NT2/D1 (cell line): ENCODE results near the gene ASMT.
A peak's percentile ranks its signal among the peaks of the same experiment; 100 is the strongest.

Experiments
- DNase-seq: peaks from one replicate; pipeline ENCODE4 v3.0.0-alpha.2; 2011; ENCODE audit warnings: low read depth, low spot score
- H3K27me3 ChIP-seq: 2 replicates; pipeline ENCODE4 v1.6.0; 2011; ENCODE audit warnings: mild to moderate bottlenecking; ENCODE audit not compliant: insufficient read length, insufficient read depth
- H3K36me3 ChIP-seq: 2 replicates; pipeline ENCODE4 v1.6.1; 2011; ENCODE audit warnings: mild to moderate bottlenecking, low read length, mixed read lengths; ENCODE audit not compliant: insufficient read depth, insufficient read length
- H3K4me1 ChIP-seq: 2 replicates; pipeline ENCODE4 v1.5.1; 2011; ENCODE audit not compliant: insufficient read depth, insufficient read length
- H3K4me3 ChIP-seq: 2 replicates; pipeline ENCODE4 v1.5.1; 2011; ENCODE audit warnings: low read depth; ENCODE audit not compliant: insufficient read length
- H3K9ac ChIP-seq: 2 replicates; pipeline ENCODE4 v1.6.0; 2011; ENCODE audit warnings: low read depth; ENCODE audit not compliant: insufficient read length
- H3K9me3 ChIP-seq: 2 replicates; pipeline ENCODE4 v1.5.1; 2011; ENCODE audit warnings: mild to moderate bottlenecking, low read length; ENCODE audit not compliant: insufficient read depth
- SUZ12 ChIP-seq: IDR thresholded peaks from 2 replicates; pipeline ENCODE4 v1.6.1; 2011; ENCODE audit not compliant: insufficient read length, insufficient read depth; ENCODE audit errors: extremely low read depth
- YY1 ChIP-seq: IDR thresholded peaks from 2 replicates; pipeline ENCODE4 v1.6.1; 2011; ENCODE audit not compliant: insufficient read length, insufficient read depth
- ZNF274 ChIP-seq: IDR thresholded peaks from 2 replicates; pipeline ENCODE4 v1.6.1; 2011; ENCODE audit warnings: mild to moderate bottlenecking, low read depth, low read length

The ASMT gene

DNA sequence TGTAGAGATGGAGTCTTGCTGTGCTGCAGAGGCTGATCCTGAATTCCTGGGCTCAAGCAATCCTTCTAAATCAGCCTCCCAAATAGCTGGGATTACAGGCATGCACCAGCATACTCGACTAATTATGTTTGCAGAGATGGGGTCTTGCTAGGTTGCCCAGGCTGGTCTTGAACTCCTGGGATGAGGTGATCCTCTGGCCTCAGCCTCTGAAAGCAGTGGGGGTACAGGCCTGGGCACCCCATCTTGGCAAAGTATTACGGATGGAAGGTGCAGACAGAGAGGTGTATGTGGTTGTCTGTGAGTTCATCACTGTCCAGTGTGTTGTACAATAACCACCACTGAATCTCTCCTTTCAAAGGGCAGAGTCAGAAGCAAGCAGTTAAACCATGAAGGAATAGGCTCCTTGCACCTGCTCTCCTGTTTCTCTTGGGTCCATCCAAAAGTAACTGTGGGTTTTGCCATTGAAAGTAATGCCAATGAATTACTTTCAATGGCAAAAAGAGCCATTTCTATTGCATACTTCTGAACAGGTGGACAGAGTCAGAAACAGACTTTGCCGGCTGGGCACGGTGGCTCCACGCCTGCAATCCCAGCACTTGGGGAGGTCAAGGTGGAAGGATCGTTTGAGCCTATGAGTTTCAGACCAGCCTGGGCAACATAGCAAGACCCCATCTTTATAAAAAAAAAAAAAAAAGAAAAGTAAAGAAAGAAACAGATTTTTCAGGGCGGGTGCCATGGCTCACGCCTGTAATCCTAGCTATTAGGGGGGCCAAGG, 30.4 kb upstream of the ASMT start:
- Histone ChIP-seq H3K36me3 (no peaks in the 10 kb centered on the region), H3K9me3 (peaks cover 4% of the 10 kb centered on the region; the same call in 1 of the 2 replicates), H3K4me3 (no peak overlapping the region), H3K4me1 (no peaks in the 10 kb centered on the region), H3K9ac (no peak overlapping the region), H3K27me3 (no peaks in the 10 kb centered on the region)
- DNase-seq = no peak
- TF ChIP-seq YY1 (no peak), ZNF274 (no peak), SUZ12 (no peak)

DNA sequence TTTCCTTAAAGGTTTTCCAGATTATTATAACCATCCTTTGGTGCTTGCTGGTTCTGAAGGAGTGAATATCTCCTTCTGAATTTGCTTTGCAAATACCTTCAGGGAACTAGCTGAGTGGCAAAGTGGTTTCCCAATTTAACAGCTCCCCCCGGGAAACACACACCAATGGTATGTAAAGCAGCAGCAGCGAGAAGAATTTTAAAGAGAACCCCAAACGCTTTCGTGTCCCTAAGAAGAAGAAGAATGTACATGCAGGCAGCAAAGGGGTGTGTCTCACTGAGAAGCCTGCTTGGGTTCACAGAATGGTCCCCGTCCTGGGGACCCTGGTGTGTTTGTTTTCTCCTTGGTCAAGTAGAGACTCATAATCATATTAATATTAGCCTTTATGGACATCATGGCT, 27.7 kb upstream of the ASMT start:
- no peaks in the 10 kb centered on the region for H3K9me3 ChIP-seq
- H3K4me3 ChIP-seq = no peak overlapping the region
- H3K4me1 ChIP-seq = no peaks in the 10 kb centered on the region

DNA sequence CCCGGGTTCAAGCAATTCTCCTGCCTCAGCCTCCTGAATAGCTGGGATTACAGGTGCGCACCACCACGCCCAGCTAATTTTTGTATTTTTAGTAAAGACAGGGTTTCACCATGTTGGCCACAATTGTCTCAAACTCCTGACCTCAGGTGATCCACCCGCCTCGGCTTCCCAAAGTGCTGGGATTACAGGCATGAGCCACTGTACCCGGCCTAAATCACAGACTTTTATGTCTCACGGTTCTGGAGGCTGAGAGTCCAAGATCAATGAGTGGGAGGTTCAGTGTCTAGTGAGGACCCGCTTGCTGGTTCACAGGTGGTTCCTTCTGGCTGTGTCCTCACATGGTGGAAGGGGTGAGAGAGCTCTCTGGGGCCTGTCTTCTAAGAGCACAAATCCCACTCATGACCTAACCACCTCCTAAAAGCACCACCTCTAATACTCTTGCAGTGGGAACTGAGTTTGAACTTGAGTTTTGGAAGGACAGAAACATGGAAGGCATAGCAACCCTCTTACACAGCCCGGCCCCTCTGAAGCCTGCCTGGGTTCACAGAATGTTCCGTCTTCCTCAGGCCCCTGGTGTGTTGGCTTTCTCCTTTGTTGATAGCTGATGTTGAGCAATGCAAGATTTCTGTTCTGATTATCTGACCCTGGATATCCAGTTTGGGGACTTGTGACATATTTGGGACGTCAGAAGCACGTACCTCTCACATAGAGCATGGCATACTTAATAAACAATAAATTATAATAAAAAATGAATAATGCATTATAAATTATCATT, 25.3 kb upstream of the ASMT start:
- no peak overlapping the region for H3K9ac ChIP-seq
- peaks cover 19% of the 10 kb centered on the region for H3K36me3 ChIP-seq
- H3K4me3 ChIP-seq = no peak overlapping the region
- TF ChIP-seq SUZ12 (no peak), ZNF274 (no peak), YY1 (no peak)
- H3K9me3 ChIP-seq = no peaks in the 10 kb centered on the region
- no peak for DNase-seq
- no peaks in the 10 kb centered on the region for H3K27me3 ChIP-seq
- H3K4me1 ChIP-seq = peaks cover 9% of the 10 kb centered on the region

More for the DNA sequence above, 27.7 kb upstream of the ASMT start:
- Histone ChIP-seq H3K9ac (no peak overlapping the region), H3K36me3 (no peaks in the 10 kb centered on the region), H3K27me3 (no peaks in the 10 kb centered on the region)
- no peak for DNase-seq
- TF ChIP-seq YY1 = no peak
- TF ChIP-seq ZNF274 = no peak
- TF ChIP-seq SUZ12 = no peak

DNA sequence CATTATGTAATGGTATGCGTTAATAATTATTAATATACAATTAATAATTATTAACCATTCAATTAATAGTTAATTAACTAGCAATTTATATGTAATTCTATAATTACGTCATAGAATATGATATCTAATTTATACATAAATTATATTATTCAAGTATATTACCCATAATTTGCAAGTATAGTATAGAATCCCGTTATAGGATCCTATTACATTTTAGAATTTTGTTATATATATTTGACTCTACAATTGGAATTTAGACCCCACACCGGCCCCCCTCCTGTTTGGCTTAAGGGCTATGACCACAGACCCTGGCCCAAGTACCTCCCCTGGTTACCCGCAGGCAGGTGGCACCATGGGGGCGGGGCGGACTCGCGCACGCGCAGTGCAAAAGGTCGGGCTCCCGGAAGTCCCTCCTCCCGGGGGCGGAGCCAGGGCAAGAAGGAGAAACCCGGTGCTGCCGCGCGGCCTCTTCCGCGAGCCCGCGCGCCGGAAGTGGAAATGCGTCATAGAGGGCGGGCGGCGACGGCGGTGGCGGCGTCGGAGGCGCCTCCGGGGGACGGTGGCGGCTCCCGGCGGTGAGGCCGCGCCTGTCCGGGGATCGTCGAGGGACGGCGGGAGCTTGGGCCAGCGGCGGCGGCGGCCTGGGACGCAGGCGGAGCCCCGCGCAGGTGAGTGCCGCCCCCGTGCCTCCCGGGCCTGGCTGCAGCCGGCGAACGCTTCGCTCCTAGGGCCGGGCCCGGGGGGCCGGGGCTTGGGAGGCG, 23.6 kb upstream of the ASMT start, which contains the start of gene AKAP17A:
AKAP17A (plus strand) TSS at position 503 of the 761 bp plus-strand sequence. CDS start 1,859 bp downstream, outside the sequence.
- TF ChIP-seq ZNF274 = no peak
- no peak for TF ChIP-seq SUZ12
- TF ChIP-seq YY1 = no peak
- Histone ChIP-seq H3K36me3 (peaks cover 36% of the 10 kb centered on the region), H3K9ac (peak within 1 kb of the TSS; percentile 98), H3K4me1 (peaks cover 17% of the 10 kb centered on the region), H3K9me3 (no peaks in the 10 kb centered on the region), H3K27me3 (no peaks in the 10 kb centered on the region), H3K4me3 (peak within 1 kb of the TSS; percentile 95)
- DNase-seq = peak; percentile 95

DNA sequence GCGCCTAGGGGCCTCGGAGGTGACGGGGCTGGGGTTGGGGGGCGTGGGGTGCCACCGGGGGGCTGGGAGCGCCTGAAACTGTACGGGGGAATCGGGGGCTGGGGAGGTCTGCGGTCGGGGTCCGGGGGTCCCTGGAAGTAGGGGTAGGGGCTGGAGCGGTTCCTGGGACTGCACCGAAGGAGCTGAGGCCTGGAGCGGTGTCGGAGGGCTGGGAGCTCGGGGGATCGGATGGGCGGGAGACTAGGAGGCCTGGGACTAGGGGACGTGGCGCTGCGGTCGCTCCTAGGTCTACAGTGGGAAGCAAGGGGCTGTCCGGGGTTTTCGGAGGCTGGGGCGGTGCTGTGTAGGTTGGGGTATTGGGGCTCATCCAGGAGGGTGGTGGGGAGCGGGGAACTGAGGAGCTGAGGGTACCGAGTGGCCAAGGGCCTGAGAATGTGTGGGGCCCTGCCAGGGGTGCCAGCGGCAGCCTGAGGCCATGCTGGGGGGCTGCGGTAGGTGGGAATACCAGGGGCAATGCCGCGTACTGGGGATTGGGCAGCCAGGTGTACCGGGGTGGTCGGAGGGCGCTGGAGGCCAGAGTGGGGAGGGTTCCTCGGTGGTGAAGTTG, 22.9 kb upstream of the ASMT start:
- peak overlapping the region; percentile 98 for H3K9ac ChIP-seq
- peaks cover 39% of the 10 kb centered on the region for H3K36me3 ChIP-seq
- H3K4me3 ChIP-seq = peak overlapping the region; percentile 95
- TF ChIP-seq SUZ12 (no peak), YY1 (no peak), ZNF274 (no peak)
- no peaks in the 10 kb centered on the region for H3K27me3 ChIP-seq
- DNase-seq = no peak
- H3K4me1 ChIP-seq = peaks cover 20% of the 10 kb centered on the region
- no peaks in the 10 kb centered on the region for H3K9me3 ChIP-seq

DNA sequence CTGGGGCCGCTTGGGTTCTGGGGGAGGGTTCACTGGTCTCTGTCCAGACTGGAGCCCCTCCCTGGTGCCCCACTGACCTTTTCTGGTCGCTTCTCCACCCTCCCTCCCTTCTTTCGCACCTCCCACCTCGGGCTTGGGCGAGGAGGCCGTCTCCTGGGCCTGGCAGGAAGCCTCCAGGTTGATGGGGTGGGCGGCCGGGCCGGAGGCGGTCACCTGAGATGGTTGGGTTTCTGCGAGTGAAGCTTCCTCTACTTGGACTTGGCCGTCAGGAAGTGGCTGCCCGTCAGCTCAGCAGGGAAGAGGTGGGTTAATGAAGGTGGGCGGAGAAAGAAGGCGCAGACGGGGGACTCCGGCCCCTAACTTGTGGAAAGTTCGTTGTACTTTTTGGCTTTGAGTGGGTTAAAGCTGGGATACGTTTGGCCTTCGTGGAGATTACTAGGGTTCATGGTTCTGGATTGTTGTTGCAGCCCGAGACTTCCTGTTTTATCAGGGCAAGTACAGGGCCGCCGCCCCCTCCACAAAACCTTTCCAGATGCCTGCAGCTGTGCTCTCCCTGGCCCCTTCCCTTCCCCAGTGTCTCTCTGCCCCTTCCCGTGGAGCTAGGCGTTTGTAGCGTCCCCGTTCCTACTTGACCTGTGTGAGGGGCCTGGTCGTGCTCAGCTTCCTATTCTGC, 22.3 kb upstream of the ASMT start:
- Histone ChIP-seq H3K9me3 (no peaks in the 10 kb centered on the region), H3K27me3 (no peaks in the 10 kb centered on the region), H3K9ac (peak overlapping the region; percentile 98), H3K4me3 (peak overlapping the region; percentile 95), H3K4me1 (peaks cover 20% of the 10 kb centered on the region), H3K36me3 (peaks cover 46% of the 10 kb centered on the region)
- TF ChIP-seq SUZ12 = no peak
- TF ChIP-seq ZNF274 = no peak
- TF ChIP-seq YY1 = no peak
- no peak for DNase-seq
